DMS153 treated with DMSO at 0.1 percent for 48 hours (cell line): ENCODE measurements around the gene CROCC.
"Not testable (repeated sequence)": the region's sequence is repeated elsewhere in the genome, so short reads cannot be mapped to it uniquely, and the experiment has no call there.

Source experiments
- DNase-seq: peaks from one replicate; lab custom pipeline; 2025; ENCODE audit not compliant: unreplicated experiment; lab: John Stamatoyannopoulos, UW

Gene CROCC

GRCh38 chr1:16921391-16922185 lies at the start of gene CROCC:
CROCC (plus strand) TSS chr1:16921931; CDS start chr1:16922019, 88 bp downstream.
- DNase-seq = no peak

- peak; percentile 45 for DNase-seq
Measured at GRCh38 chr1:16872152-16873075, 49.3 kb upstream of the CROCC start.

GRCh38 chr1:16873076-16873879 lies 48.5 kb upstream of the CROCC start:
- DNase-seq = peak; percentile 71

GRCh38 chr1:16874968-16875765 lies 46.6 kb upstream of the CROCC start:
- DNase-seq = not testable (repeated sequence)

GRCh38 chr1:16881742-16882141 lies 40.0 kb upstream of the CROCC start:
- DNase-seq = not testable (repeated sequence)

- DNase-seq = no peak
Measured at GRCh38 chr1:16882986-16883385, 38.7 kb upstream of the CROCC start.

- not testable (repeated sequence) for DNase-seq
Measured at GRCh38 chr1:16884487-16884886, 37.2 kb upstream of the CROCC start.

GRCh38 chr1:16886860-16887605 lies 34.7 kb upstream of the CROCC start:
- no peak for DNase-seq

GRCh38 chr1:16888860-16889816 lies 32.6 kb upstream of the CROCC start:
- no peak for DNase-seq

GRCh38 chr1:16890539-16891021 lies 31.2 kb upstream of the CROCC start:
- not testable (repeated sequence) for DNase-seq

GRCh38 chr1:16891057-16891456 lies 30.7 kb upstream of the CROCC start:
- DNase-seq = not testable (repeated sequence)

- DNase-seq = not testable (repeated sequence)
Measured at GRCh38 chr1:16892978-16893525, 28.7 kb upstream of the CROCC start.

GRCh38 chr1:16893796-16894195 lies 27.9 kb upstream of the CROCC start:
- not testable (repeated sequence) for DNase-seq

- not testable (repeated sequence) for DNase-seq
Measured at GRCh38 chr1:16894338-16894737, 27.4 kb upstream of the CROCC start.

GRCh38 chr1:16895233-16895597 lies 26.5 kb upstream of the CROCC start:
- DNase-seq = not testable (repeated sequence)

- peak; percentile 87 for DNase-seq
Measured at GRCh38 chr1:16895598-16896315, 26.0 kb upstream of the CROCC start, which contains the start of gene RNU1-2. RNU1-2 (plus strand) TSS chr1:16895980.
